Activated CD8-positive, alpha-beta memory T cell treated with anti-CD3 and anti-CD28 coated beads, Interleukin-2, amount 50 U/mL, for 1 hour (primary cell): ENCODE measurements around the gene DCD.
"Not testable (repeated sequence)": the region's sequence is repeated elsewhere in the genome, so short reads cannot be mapped to it uniquely, and the experiment has no call there.

Experiments
- DNase-seq: peaks from one replicate; pipeline ENCODE4 v3.0.0-alpha.2; 2020; ENCODE audit errors: extremely low read depth

Gene DCD

GRCh38 chr12:54653025-54653424 lies 4.9 kb upstream of the DCD start:
- no peak for DNase-seq

- no peak for DNase-seq
These were observed 2.7 kb upstream of the DCD start for GRCh38 chr12:54650889-54651288.

GRCh38 chr12:54650409-54650808 lies 2.2 kb upstream of the DCD start:
- no peak for DNase-seq

- no peak for DNase-seq
These were observed 1.7 kb upstream of the DCD start for GRCh38 chr12:54649825-54650224.

GRCh38 chr12:54641554-54641953 lies 6.6 kb downstream of the DCD start:
- no peak for DNase-seq

GRCh38 chr12:54641089-54641488 lies 7.1 kb downstream of the DCD start:
- no peak for DNase-seq

- DNase-seq: not testable (repeated sequence)
These were observed 9.1 kb downstream of the DCD start for GRCh38 chr12:54639112-54639511.

- no peak for DNase-seq
These were observed 13.4 kb downstream of the DCD start, which contains the start of gene LACRT for GRCh38 chr12:54634795-54635194. Gene LACRT, minus strand, starts transcription at chr12:54634895. Its CDS starts 54 bp downstream, at chr12:54634841.

- DNase-seq: no peak
These were observed 16.0 kb downstream of the DCD start for GRCh38 chr12:54631988-54632728.

GRCh38 chr12:54631551-54631950 lies 16.6 kb downstream of the DCD start:
- no peak for DNase-seq

GRCh38 chr12:54629925-54630324 lies 18.2 kb downstream of the DCD start:
- DNase-seq: no peak

- DNase-seq: no peak
These were observed 19.8 kb downstream of the DCD start for GRCh38 chr12:54628186-54628846.

GRCh38 chr12:54627304-54627703 lies 20.9 kb downstream of the DCD start:
- no peak for DNase-seq

- no peak for DNase-seq
These were observed 22.6 kb downstream of the DCD start for GRCh38 chr12:54625598-54625997.

- DNase-seq: no peak
These were observed 23.6 kb downstream of the DCD start for GRCh38 chr12:54624315-54625279.

GRCh38 chr12:54622463-54623183 lies 25.5 kb downstream of the DCD start:
- DNase-seq: no peak

- no peak for DNase-seq
These were observed 31.1 kb downstream of the DCD start for GRCh38 chr12:54616933-54617680.

- no peak for DNase-seq
These were observed 35.9 kb downstream of the DCD start for GRCh38 chr12:54612225-54612750.

- DNase-seq: no peak
These were observed 36.4 kb downstream of the DCD start for GRCh38 chr12:54611715-54612149.

- DNase-seq: no peak
These were observed 39.4 kb downstream of the DCD start for GRCh38 chr12:54608769-54609168.
